ENCODE measurements around the gene RACK1.

RACK1 gene

DNA sequence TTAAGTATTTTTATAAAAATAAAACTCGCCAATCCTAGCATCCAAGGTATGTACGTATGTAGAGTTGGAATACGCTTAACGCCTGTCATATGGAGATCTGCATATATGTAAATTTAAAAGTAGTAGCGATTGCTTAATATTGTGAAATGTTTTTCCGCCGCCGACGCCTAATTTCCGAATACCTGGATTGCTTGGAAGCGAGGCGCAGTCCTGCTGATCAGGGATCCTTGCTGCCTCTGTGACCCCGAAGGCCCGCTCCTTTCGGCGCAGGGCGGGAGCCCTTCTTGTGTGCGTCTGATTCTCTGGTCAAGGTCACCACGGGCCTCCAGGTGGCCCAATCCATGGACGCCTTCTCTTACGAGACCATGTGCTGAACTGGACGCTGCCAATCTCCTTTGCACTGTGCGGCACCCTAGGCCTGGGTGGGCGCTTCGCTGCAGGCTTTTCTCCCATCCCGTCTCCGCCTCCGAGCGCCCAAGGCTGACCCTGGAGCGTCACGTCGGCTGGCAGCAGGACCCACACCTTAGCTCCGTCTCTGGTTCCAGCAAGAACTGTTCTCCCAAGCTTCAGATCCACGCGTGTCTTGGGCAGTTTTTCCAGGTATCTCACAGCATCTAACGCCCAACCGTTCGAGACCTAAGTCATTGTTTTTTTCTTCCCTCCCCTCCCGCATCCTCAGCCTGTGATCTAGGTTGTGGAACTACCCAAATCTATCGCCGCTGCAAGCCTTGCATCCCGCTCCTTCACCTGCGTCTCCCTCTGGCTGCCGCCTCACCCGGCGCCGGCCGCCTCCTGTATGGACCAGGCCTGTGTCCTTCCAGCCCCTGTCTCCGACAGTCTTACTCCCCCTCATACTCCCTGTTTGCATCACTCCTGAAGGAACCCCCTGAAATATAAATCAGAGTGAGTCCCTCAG, 24.2 kb downstream of the RACK1 start:
- Histone ChIP-seq H3K36me3 (ENCODE audit: insufficient read depth, low read length) (no peaks in the 10 kb centered on the region), H3K27me3 (ENCODE audit: insufficient read depth, low read length) (no peaks in the 10 kb centered on the region), H3K4me3 (ENCODE audit: low read depth, low read length, poor library complexity, severe bottlenecking) (no peak overlapping the region), H3K4me2 (ENCODE audit: low read length) (no peak overlapping the region), H2AFZ (ENCODE audit: low read length) (no peak overlapping the region), H3K9me3 (ENCODE audit: low read length) (no peaks in the 10 kb centered on the region), H3F3A (ENCODE audit: insufficient read depth, low read length) (0 out of 2 replicates have a peak, but pooled peaks cover 12% of the 10 kb centered on the region), H3K79me2 (ENCODE audit: insufficient read depth, low read length) (no peaks in the 10 kb centered on the region), H3K27ac (ENCODE audit: low read depth, low read length, poor library complexity, severe bottlenecking) (no peak overlapping the region), H3K9ac (ENCODE audit: low read length) (no peak overlapping the region), H4K20me1 (ENCODE audit: insufficient read depth, low read length) (no peaks in the 10 kb centered on the region), H3K9me2 (ENCODE audit: low read depth, low read length) (no peaks in the 10 kb centered on the region), H3K4me1 (ENCODE audit: insufficient read depth, low read length, severe bottlenecking) (peaks cover 43% of the 10 kb centered on the region)
- no peak for TF ChIP-seq EZH2 (IDR thresholded peaks at IDR 0.05; ENCODE audit: borderline replicate concordance, low read length)
- TF ChIP-seq, protein P1, sequence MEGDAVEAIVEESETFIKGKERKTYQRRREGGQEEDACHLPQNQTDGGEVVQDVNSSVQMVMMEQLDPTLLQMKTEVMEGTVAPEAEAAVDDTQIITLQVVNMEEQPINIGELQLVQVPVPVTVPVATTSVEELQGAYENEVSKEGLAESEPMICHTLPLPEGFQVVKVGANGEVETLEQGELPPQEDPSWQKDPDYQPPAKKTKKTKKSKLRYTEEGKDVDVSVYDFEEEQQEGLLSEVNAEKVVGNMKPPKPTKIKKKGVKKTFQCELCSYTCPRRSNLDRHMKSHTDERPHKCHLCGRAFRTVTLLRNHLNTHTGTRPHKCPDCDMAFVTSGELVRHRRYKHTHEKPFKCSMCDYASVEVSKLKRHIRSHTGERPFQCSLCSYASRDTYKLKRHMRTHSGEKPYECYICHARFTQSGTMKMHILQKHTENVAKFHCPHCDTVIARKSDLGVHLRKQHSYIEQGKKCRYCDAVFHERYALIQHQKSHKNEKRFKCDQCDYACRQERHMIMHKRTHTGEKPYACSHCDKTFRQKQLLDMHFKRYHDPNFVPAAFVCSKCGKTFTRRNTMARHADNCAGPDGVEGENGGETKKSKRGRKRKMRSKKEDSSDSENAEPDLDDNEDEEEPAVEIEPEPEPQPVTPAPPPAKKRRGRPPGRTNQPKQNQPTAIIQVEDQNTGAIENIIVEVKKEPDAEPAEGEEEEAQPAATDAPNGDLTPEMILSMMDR (IDR thresholded peaks at IDR 0.05; ENCODE audit: low read length): no peak

DNA sequence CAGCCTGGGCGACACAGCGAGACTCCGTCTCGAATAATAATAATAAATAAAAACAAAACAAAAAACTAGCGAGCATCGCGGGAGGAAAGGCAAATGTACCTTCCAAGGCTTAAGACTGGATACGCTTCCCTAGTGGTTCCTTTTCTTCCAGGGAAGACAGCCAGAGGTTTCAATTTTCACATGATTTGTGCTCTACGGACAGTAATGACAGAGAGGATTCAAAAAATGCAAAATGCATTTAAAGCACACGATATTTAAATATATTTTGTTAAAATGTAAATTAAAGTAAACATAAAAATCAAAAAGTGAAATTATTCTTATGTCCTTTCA, 24.9 kb downstream of the RACK1 start:
- Histone ChIP-seq H3K9me3 (ENCODE audit: low read length) (no peaks in the 10 kb centered on the region), H3K4me3 (ENCODE audit: low read depth, low read length, poor library complexity, severe bottlenecking) (peak overlapping the region; percentile 64), H3K9me2 (ENCODE audit: low read depth, low read length) (no peaks in the 10 kb centered on the region), H3K4me2 (ENCODE audit: low read length) (peak overlapping the region; percentile 85), H4K20me1 (ENCODE audit: insufficient read depth, low read length) (no peaks in the 10 kb centered on the region), H3K9ac (ENCODE audit: low read length) (peak overlapping the region; percentile 9; the same call in 1 of the 2 replicates), H2AFZ (ENCODE audit: low read length) (0 out of 2 replicates have a peak overlapping the region, but pooled peaks have one; percentile 72), H3K79me2 (ENCODE audit: insufficient read depth, low read length) (no peaks in the 10 kb centered on the region), H3K27ac (ENCODE audit: low read depth, low read length, poor library complexity, severe bottlenecking) (peak overlapping the region; percentile 68), H3K36me3 (ENCODE audit: insufficient read depth, low read length) (no peaks in the 10 kb centered on the region), H3K27me3 (ENCODE audit: insufficient read depth, low read length) (no peaks in the 10 kb centered on the region), H3F3A (ENCODE audit: insufficient read depth, low read length) (0 out of 2 replicates have a peak, but pooled peaks cover 12% of the 10 kb centered on the region), H3K4me1 (ENCODE audit: insufficient read depth, low read length, severe bottlenecking) (peaks cover 37% of the 10 kb centered on the region)
- TF ChIP-seq, protein P1 (IDR thresholded peaks at IDR 0.05; ENCODE audit: low read length): no peak
- TF ChIP-seq EZH2 (IDR thresholded peaks at IDR 0.05; ENCODE audit: borderline replicate concordance, low read length): no peak

DNA sequence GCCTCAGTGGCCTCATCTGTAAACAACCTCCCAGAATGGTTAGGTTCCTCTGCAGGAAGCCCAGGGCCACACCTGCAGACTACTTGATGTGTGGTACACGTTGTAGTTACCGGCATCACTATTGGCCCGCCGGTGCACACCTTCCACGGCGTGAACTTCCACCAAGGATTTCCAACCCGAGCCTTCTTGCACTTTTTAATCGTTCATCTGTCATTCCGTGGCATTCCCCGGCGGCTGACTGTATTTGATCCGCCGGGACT, 26.0 kb downstream of the RACK1 start:
- Histone ChIP-seq H3K4me2 (ENCODE audit: low read length) (peak overlapping the region; percentile 85), H3K79me2 (ENCODE audit: insufficient read depth, low read length) (no peaks in the 10 kb centered on the region), H2AFZ (ENCODE audit: low read length) (no peak overlapping the region), H3K36me3 (ENCODE audit: insufficient read depth, low read length) (no peaks in the 10 kb centered on the region), H3K9me3 (ENCODE audit: low read length) (no peaks in the 10 kb centered on the region), H3K27ac (ENCODE audit: low read depth, low read length, poor library complexity, severe bottlenecking) (peak overlapping the region; percentile 68), H3K9ac (ENCODE audit: low read length) (peak overlapping the region; percentile 50; the same call in 1 of the 2 replicates), H3K9me2 (ENCODE audit: low read depth, low read length) (no peaks in the 10 kb centered on the region), H3K4me1 (ENCODE audit: insufficient read depth, low read length, severe bottlenecking) (peaks cover 36% of the 10 kb centered on the region), H3F3A (ENCODE audit: insufficient read depth, low read length) (0 out of 2 replicates have a peak, but pooled peaks cover 12% of the 10 kb centered on the region), H3K27me3 (ENCODE audit: insufficient read depth, low read length) (no peaks in the 10 kb centered on the region), H4K20me1 (ENCODE audit: insufficient read depth, low read length) (no peaks in the 10 kb centered on the region), H3K4me3 (ENCODE audit: low read depth, low read length, poor library complexity, severe bottlenecking) (peak overlapping the region; percentile 64)
- TF ChIP-seq EZH2 (IDR thresholded peaks at IDR 0.05; ENCODE audit: borderline replicate concordance, low read length): no peak
- TF ChIP-seq, protein P1 (IDR thresholded peaks at IDR 0.05; ENCODE audit: low read length): no peak; the same call in 1 of the 2 replicates

Measured in OCI-LY1 (cell line).